Omental fat pad (tissue), 4 donors: Measurements from ENCODE around the gene FERMT2. TPM values are rescaled to one million over a fixed set of nuclear protein-coding genes. Genes with fewer than 3 reads are reported as not detected.

Experiments
- ATAC-seq: fragments of 150-250 bp; one replicate; pipeline ENCODE4 v1.9.1; 2016; ENCODE audit warnings: mild to moderate bottlenecking, moderate library complexity; ENCODE audit not compliant: low FRiP score
- DNase-seq: peaks from one replicate; pipeline ENCODE4 v3.0.0-alpha.2; 2019; ENCODE audit warnings: low spot score
- CTCF ChIP-seq, 3 donors: fragments of 450-650 bp; IDR thresholded peaks; one replicate each; pipeline ENCODE4 v1.5.1; 2016 to 2017; ENCODE audit warnings: antibody characterized with exemption in 3 of 3, mild to moderate bottlenecking in 3 of 3, moderate library complexity in 2 of 3
- total RNA-seq, 4 donors: library from RNA; depleted of rRNA; stranded (reverse); fragments of >200 nt; gene quantifications; one replicate each; pipeline ENCODE4 v1.1.0, GENCODE V29; 2016

The FERMT2 gene
- total RNA-seq, 4 donors from 2014 or later = 158 to 209 (median 164) TPM

GRCh38 chr14:52878469-52878868 is 72.4 kb downstream of the FERMT2 start:
- no peak for DNase-seq
- no peak for ATAC-seq
- TF ChIP-seq CTCF (IDR thresholded peaks at IDR 0.05) = no peak

- no peak for DNase-seq
- ATAC-seq = no peak
- no peak for TF ChIP-seq CTCF (IDR thresholded peaks at IDR 0.05)
These were observed 73.2 kb downstream of the FERMT2 start for GRCh38 chr14:52877628-52878027.

DNA sequence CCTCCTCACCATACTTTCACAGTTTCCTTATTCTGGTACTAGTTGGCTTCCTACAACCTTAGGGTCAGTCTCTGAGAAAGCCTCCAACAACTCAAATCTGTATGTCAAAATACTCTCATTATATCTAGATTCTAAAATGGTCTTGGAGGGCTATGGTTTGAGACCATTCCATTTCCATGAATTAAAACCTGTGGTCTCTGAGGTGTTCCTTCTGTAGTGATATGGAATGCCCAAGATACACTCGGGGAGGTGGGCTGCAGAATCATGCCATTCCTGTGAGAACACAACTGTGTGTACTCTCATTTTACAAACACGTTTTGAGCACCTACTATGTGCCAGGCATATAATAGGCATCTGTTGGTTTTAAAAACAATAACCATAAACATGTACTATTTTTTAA is 74.0 kb downstream of the FERMT2 start:
- no peak for TF ChIP-seq CTCF (IDR thresholded peaks at IDR 0.05)
- no peak for DNase-seq
- ATAC-seq = no peak

GRCh38 chr14:52876311-52876710 is 74.5 kb downstream of the FERMT2 start:
- DNase-seq (no peak), ATAC-seq (no peak)
- no peak for TF ChIP-seq CTCF (IDR thresholded peaks at IDR 0.05)

DNA sequence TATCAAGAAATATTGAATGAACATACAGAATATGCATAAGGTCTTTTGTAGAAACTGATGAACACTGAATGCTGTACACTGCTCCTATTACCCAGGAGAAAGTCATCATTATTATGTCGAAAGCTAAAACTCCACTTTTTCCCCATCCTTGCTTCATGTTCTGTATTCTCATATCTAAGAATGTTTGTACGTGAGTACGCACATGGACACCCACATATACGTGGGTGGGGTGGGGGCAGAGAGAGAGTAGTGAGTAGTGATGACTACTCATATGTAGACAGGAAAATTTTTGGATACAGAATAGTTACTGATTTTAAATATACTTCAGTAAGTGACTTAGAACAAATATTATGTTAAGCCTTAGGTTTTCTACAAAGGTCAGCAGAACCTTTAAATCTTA is 75.1 kb downstream of the FERMT2 start:
- DNase-seq = peak; percentile 34
- no peak for ATAC-seq
- no peak for TF ChIP-seq CTCF (IDR thresholded peaks at IDR 0.05)

- no peak for TF ChIP-seq CTCF (IDR thresholded peaks at IDR 0.05)
- DNase-seq (no peak), ATAC-seq (no peak)
These were observed 76.5 kb downstream of the FERMT2 start for GRCh38 chr14:52874389-52874788.

- no peak for DNase-seq
These were observed 77.2 kb downstream of the FERMT2 start for GRCh38 chr14:52873694-52874093.

More at GRCh38 chr14:52873694-52874093, 77.2 kb downstream of the FERMT2 start:
- peak; percentile 64 for ATAC-seq
- no peak for TF ChIP-seq CTCF (IDR thresholded peaks at IDR 0.05)
